ENCODE data around the gene ACOXL. TPM values are rescaled to one million over a fixed set of nuclear protein-coding genes. Genes with fewer than 3 reads are reported as not detected.

ACOXL gene
- total and polyA plus RNA-seq, 9 of the 15 experiments (the other 6 are each of a cell fraction or from before 2014, with no cell fraction given), result 0.31 to 0.56 TPM; not detected in 7

GRCh38 chr2:111162718-111163331, 430.5 kb downstream of the ACOXL start (continued):
- TF ChIP-seq CHCHD3 (CRISPR knock-in tag; IDR thresholded peaks at IDR 0.05), result no peak
- peak; percentile 19; the same call in 1 of the 2 replicates for TF ChIP-seq TFAP4 (CRISPR knock-in tag; IDR thresholded peaks at IDR 0.05; ENCODE audit: borderline replicate concordance)
- TF ChIP-seq NFE2L1 (tag; IDR thresholded peaks at IDR 0.05; ENCODE audit: borderline replicate concordance, low read depth), result no peak
- TF ChIP-seq ATF7 (IDR thresholded peaks at IDR 0.05), result peak; percentile 21; the same call in 1 of the 2 replicates
- TF ChIP-seq, protein P1, sequence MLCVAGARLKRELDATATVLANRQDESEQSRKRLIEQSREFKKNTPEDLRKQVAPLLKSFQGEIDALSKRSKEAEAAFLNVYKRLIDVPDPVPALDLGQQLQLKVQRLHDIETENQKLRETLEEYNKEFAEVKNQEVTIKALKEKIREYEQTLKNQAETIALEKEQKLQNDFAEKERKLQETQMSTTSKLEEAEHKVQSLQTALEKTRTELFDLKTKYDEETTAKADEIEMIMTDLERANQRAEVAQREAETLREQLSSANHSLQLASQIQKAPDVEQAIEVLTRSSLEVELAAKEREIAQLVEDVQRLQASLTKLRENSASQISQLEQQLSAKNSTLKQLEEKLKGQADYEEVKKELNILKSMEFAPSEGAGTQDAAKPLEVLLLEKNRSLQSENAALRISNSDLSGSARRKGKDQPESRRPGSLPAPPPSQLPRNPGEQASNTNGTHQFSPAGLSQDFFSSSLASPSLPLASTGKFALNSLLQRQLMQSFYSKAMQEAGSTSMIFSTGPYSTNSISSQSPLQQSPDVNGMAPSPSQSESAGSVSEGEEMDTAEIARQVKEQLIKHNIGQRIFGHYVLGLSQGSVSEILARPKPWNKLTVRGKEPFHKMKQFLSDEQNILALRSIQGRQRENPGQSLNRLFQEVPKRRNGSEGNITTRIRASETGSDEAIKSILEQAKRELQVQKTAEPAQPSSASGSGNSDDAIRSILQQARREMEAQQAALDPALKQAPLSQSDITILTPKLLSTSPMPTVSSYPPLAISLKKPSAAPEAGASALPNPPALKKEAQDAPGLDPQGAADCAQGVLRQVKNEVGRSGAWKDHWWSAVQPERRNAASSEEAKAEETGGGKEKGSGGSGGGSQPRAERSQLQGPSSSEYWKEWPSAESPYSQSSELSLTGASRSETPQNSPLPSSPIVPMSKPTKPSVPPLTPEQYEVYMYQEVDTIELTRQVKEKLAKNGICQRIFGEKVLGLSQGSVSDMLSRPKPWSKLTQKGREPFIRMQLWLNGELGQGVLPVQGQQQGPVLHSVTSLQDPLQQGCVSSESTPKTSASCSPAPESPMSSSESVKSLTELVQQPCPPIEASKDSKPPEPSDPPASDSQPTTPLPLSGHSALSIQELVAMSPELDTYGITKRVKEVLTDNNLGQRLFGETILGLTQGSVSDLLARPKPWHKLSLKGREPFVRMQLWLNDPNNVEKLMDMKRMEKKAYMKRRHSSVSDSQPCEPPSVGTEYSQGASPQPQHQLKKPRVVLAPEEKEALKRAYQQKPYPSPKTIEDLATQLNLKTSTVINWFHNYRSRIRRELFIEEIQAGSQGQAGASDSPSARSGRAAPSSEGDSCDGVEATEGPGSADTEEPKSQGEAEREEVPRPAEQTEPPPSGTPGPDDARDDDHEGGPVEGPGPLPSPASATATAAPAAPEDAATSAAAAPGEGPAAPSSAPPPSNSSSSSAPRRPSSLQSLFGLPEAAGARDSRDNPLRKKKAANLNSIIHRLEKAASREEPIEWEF (CRISPR knock-in tag; IDR thresholded peaks at IDR 0.05), result no peak
- no peak for TF ChIP-seq ILF3 (IDR thresholded peaks at IDR 0.05; ENCODE audit: borderline replicate concordance)
- no peak for TF ChIP-seq ZNF444 (CRISPR knock-in tag; IDR thresholded peaks at IDR 0.05)
- no peak for TF ChIP-seq ZFP91 (CRISPR knock-in tag; IDR thresholded peaks at IDR 0.05)
- TF ChIP-seq ZNF511 (CRISPR knock-in tag; IDR thresholded peaks at IDR 0.05), result no peak
- TF ChIP-seq PPARD (CRISPR knock-in tag; IDR thresholded peaks at IDR 0.05), result no peak
- TF ChIP-seq, protein P2, sequence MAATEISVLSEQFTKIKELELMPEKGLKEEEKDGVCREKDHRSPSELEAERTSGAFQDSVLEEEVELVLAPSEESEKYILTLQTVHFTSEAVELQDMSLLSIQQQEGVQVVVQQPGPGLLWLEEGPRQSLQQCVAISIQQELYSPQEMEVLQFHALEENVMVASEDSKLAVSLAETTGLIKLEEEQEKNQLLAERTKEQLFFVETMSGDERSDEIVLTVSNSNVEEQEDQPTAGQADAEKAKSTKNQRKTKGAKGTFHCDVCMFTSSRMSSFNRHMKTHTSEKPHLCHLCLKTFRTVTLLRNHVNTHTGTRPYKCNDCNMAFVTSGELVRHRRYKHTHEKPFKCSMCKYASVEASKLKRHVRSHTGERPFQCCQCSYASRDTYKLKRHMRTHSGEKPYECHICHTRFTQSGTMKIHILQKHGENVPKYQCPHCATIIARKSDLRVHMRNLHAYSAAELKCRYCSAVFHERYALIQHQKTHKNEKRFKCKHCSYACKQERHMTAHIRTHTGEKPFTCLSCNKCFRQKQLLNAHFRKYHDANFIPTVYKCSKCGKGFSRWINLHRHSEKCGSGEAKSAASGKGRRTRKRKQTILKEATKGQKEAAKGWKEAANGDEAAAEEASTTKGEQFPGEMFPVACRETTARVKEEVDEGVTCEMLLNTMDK (IDR thresholded peaks at IDR 0.05; ENCODE audit: borderline replicate concordance, insufficient read depth, low read depth, low read length, poor library complexity, severe bottlenecking), result no peak
- TF ChIP-seq ZNF785 (CRISPR knock-in tag; IDR thresholded peaks at IDR 0.05), result no peak
- no peak for TF ChIP-seq SMARCC2 (IDR thresholded peaks at IDR 0.05; ENCODE audit: low read depth)
- no peak for TF ChIP-seq PTBP1 (IDR thresholded peaks at IDR 0.05; ENCODE audit: low read depth, low read length)

All from K562 (cell line).